Keratinocyte (primary cell): ENCODE data around the gene ORM1. TPM values are rescaled to one million over a fixed set of nuclear protein-coding genes. Genes with fewer than 3 reads are reported as not detected.

Experiments
- DNase-seq: peaks from one replicate; pipeline ENCODE4 v3.0.0-alpha.2; 2011; ENCODE audit warnings: low read depth, missing footprints, low spot score
- FAIRE-seq: peaks from 2 replicates; lab custom pipeline; 2011; peaks lifted over from hg19 to GRCh38; lab: Jason Lieb, UNC
- H2AFZ ChIP-seq: 2 replicates; pipeline ENCODE4 v1.6.0; 2012; ENCODE audit warnings: low read length, control low read depth, inconsistent platforms; ENCODE audit not compliant: control insufficient read depth
- H3K27ac ChIP-seq: 2 replicates; pipeline ENCODE4 v1.5.1; 2011; ENCODE audit warnings: low read length; ENCODE audit not compliant: control insufficient read depth, insufficient read depth
- H3K27me3 ChIP-seq: 3 replicates; pipeline ENCODE4 v1.6.0; 2011; ENCODE audit warnings: low read length; ENCODE audit not compliant: control insufficient read depth, insufficient read depth; ENCODE audit errors: extremely low read depth
- H3K36me3 ChIP-seq, 2 experiments: 2 replicates in 1 of 2; 3 replicates in 1 of 2; pipeline ENCODE4 v1.5.1; 2011; ENCODE audit warnings: low read length in 2 of 2, mild to moderate bottlenecking in 1 of 2; ENCODE audit not compliant: control insufficient read depth in 2 of 2, insufficient read depth in 2 of 2; ENCODE audit errors: extremely low read depth in 1 of 2
- H3K4me1 ChIP-seq: 3 replicates; pipeline ENCODE4 v1.5.1; 2011; ENCODE audit warnings: low read length; ENCODE audit not compliant: control insufficient read depth, insufficient read depth; ENCODE audit errors: extremely low read depth
- H3K4me2 ChIP-seq: 3 replicates; pipeline ENCODE4 v1.6.0; 2011; ENCODE audit warnings: low read depth, low read length; ENCODE audit not compliant: control insufficient read depth, insufficient read depth; ENCODE audit errors: extremely low read depth
- H3K4me3 ChIP-seq, 3 experiments: fragments of 200-600 bp in 1 of 3; sonication (generic) in 1 of 3; 2 replicates in 2 of 3; 3 replicates in 1 of 3; pipeline ENCODE4 v1.5.1; 2011 to 2016; ENCODE audit warnings: low read length in 3 of 3, mild to moderate bottlenecking in 3 of 3, control low read depth in 2 of 3, inconsistent platforms in 1 of 3, low read depth in 1 of 3, mixed read lengths in 1 of 3, mixed run types in 1 of 3, moderate library complexity in 1 of 3; ENCODE audit not compliant: control insufficient read depth in 2 of 3, insufficient read depth in 2 of 3; ENCODE audit errors: extremely low read depth in 1 of 3
- H3K79me2 ChIP-seq: 2 replicates; pipeline ENCODE4 v1.6.0; 2012; ENCODE audit warnings: low read length; ENCODE audit not compliant: control insufficient read depth, insufficient read depth
- H3K9ac ChIP-seq: 3 replicates; pipeline ENCODE4 v1.6.0; 2011; ENCODE audit warnings: low read length; ENCODE audit not compliant: control insufficient read depth, insufficient read depth; ENCODE audit errors: extremely low read depth
- H3K9me1 ChIP-seq: 3 replicates; pipeline ENCODE4 v1.6.0; 2011; ENCODE audit warnings: low read length; ENCODE audit not compliant: control insufficient read depth, insufficient read depth; ENCODE audit errors: extremely low read depth
- H3K9me3 ChIP-seq: 2 replicates; pipeline ENCODE4 v1.5.1; 2012; ENCODE audit warnings: low read depth, low read length; ENCODE audit not compliant: control insufficient read depth
- H4K20me1 ChIP-seq: 3 replicates; pipeline ENCODE4 v1.6.0; 2011; ENCODE audit warnings: low read length; ENCODE audit not compliant: control insufficient read depth, insufficient read depth; ENCODE audit errors: extremely low read depth
- EZH2 ChIP-seq: IDR thresholded peaks from one replicate; pipeline ENCODE4 v1.6.1; 2012; ENCODE audit warnings: inconsistent platforms, mild to moderate bottlenecking, low read length, moderate library complexity
- dilution Hi-C: fragments of 300-500 bp; cut with MboI; formaldehyde crosslinking; loops from one replicate; pipeline ENCODE4 v1.7.0; 2020; ENCODE audit warnings: low sequenced_read_pairs; ENCODE audit not compliant: extremely low pct_ligation_motif_present
- polyA plus RNA-seq, 5 experiments: library from polyadenylated mRNA; depleted of rRNA in 3 of 5; stranded (reverse) in 3 of 5; stranded (forward) in 1 of 5; unstranded in 1 of 5; fragments of >200 nt; gene quantifications; 1 replicate in 1 of 5; 2 replicates in 3 of 5; 3 replicates in 1 of 5; pipeline versions ENCODE4 v1.2.1 to v1.2.3, GENCODE V29; 2011 to 2012; ENCODE audit warnings: missing spikeins in 2 of 5, low read depth in 1 of 5, low replicate concordance in 1 of 5
- TF ChIP-seq, protein P1 (sequence below), 3 experiments: IDR thresholded peaks in 1 of 3; conservative IDR thresholded peaks in 1 of 3; optimal IDR thresholded peaks in 1 of 3; 2 replicates in 2 of 3; 3 replicates in 1 of 3; pipeline versions ENCODE3 to v1.5.1; 2011; ENCODE audit warnings: low read length in 3 of 3, mild to moderate bottlenecking in 3 of 3, moderate library complexity in 2 of 3, control low read depth in 1 of 3, inconsistent platforms in 1 of 3; ENCODE audit not compliant: insufficient read depth in 2 of 3; ENCODE audit errors: extremely low read depth in 1 of 3

The ORM1 gene
- polyA plus RNA-seq, 1 donor (not counting 4 experiments of a cell fraction or from before 2014, with no cell fraction given) = not detected

DNA sequence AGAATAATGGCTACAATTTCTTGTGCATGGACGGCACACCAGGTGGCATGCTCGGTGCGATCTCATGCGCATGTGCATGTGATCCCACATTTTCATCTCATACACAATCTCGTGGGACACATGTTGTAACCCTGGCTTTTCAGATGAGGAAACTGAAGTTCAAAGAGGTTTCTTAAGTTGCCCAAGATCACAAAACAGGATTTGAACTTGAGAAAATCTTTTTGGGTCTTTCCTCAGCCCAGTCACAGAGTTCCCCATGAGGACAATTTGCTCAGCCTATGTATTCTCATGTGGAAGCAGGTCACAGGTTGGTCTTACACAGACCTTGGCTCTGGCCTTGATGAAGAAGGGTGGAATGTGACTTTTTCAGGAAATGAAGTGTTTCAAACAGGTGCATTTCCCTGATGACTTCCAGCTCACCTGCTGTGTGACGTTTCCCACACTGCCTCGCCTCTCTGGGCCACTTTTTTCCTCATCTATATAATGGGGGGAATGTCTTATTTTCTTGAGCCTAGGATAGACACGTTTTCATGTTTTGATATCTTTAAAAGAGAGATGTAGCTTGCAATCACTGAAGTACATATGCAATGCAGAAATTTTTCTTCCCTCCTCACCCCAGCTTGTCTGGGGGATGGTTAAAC is 7.1 kb upstream of the ORM1 start:
- Histone ChIP-seq H3K9ac (no peak overlapping the region), H3K27ac (no peak overlapping the region), H3K9me1 (no peaks in the 10 kb centered on the region), H3K4me1 (peaks cover 4% of the 10 kb centered on the region), H3K36me3 (no peaks in the 10 kb centered on the region), H4K20me1 (no peaks in the 10 kb centered on the region), H3K4me2 (no peak overlapping the region), H3K27me3 (no peaks in the 10 kb centered on the region), H3K9me3 (peaks cover 4% of the 10 kb centered on the region), H3K79me2 (no peaks in the 10 kb centered on the region), H2AFZ (no peak overlapping the region), H3K4me3 (no peak overlapping the region)
- FAIRE-seq (no peak), DNase-seq (no peak)
- TF ChIP-seq EZH2 = no peak
- TF ChIP-seq, protein P1, sequence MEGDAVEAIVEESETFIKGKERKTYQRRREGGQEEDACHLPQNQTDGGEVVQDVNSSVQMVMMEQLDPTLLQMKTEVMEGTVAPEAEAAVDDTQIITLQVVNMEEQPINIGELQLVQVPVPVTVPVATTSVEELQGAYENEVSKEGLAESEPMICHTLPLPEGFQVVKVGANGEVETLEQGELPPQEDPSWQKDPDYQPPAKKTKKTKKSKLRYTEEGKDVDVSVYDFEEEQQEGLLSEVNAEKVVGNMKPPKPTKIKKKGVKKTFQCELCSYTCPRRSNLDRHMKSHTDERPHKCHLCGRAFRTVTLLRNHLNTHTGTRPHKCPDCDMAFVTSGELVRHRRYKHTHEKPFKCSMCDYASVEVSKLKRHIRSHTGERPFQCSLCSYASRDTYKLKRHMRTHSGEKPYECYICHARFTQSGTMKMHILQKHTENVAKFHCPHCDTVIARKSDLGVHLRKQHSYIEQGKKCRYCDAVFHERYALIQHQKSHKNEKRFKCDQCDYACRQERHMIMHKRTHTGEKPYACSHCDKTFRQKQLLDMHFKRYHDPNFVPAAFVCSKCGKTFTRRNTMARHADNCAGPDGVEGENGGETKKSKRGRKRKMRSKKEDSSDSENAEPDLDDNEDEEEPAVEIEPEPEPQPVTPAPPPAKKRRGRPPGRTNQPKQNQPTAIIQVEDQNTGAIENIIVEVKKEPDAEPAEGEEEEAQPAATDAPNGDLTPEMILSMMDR (optimal IDR thresholded peaks at IDR 0.05 in 1 of 3, IDR thresholded peaks at IDR 0.05 in 1 of 3, conservative IDR thresholded peaks at IDR 0.05 in 1 of 3; ENCODE audit: extremely low read depth in 1 of 3, insufficient read depth in 2 of 3, low read length in 3 of 3) = no peak
- dilution Hi-C loops = no loop called here

DNA sequence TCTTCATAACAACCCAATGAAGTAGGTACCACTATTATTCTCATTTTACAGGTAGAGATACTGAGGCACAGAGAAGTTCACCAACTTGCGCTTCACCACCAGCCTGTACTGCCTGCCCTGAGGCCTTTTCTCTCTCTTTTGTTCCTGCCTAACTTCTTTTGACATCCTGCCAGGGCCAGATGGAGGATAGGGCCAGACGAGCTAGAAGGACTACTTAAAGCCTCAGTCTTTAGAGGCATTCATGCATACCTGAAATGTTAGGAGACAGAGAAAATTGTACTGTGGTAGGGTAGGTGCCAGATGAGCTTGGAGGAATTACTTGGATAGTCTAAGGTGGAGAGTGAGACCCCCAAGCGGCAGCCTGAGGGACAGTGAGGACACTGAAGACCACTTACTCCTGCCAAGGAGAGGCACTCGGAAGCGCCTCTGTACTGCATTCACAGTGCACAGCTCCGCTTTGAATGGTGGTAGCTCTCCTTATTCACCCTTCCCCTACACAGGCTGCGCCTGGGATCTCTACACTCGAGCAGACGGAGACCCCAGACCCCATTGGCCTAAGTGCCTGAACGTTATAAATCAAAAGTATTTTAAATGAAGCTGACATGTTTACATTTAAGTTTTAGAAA is 6.2 kb upstream of the ORM1 start:
- dilution Hi-C loops = no loop called here
- H3K4me3 ChIP-seq = no peak overlapping the region
- H3K9me1 ChIP-seq = no peaks in the 10 kb centered on the region
- no peaks in the 10 kb centered on the region for H3K36me3 ChIP-seq
- H3K27me3 ChIP-seq = no peaks in the 10 kb centered on the region
- TF ChIP-seq EZH2 = no peak
- TF ChIP-seq, protein P1 (optimal IDR thresholded peaks at IDR 0.05 in 1 of 3, IDR thresholded peaks at IDR 0.05 in 1 of 3, conservative IDR thresholded peaks at IDR 0.05 in 1 of 3; ENCODE audit: extremely low read depth in 1 of 3, insufficient read depth in 2 of 3, low read length in 3 of 3) = no peak
- H3K4me2 ChIP-seq = no peak overlapping the region
- no peaks in the 10 kb centered on the region for H3K79me2 ChIP-seq
- no peak for FAIRE-seq
- no peak overlapping the region for H2AFZ ChIP-seq
- peaks cover 4% of the 10 kb centered on the region for H3K9me3 ChIP-seq
- H3K9ac ChIP-seq = no peak overlapping the region
- no peaks in the 10 kb centered on the region for H4K20me1 ChIP-seq
- no peak for DNase-seq
- H3K4me1 ChIP-seq = peaks cover 4% of the 10 kb centered on the region
- H3K27ac ChIP-seq = no peak overlapping the region
